ENCODE results near the gene TBC1D5.

TBC1D5 gene

GRCh38 chr3:17518189-17519059 lies 224.0 kb downstream of the TBC1D5 start:
- DNase-seq (ENCODE audit: low read depth): no peak
- TF ChIP-seq CTCF (IDR thresholded peaks at IDR 0.05; ENCODE audit: control insufficient read depth, insufficient read depth, low read depth, low read length, missing control alignments): no peak
- H3K4me3 ChIP-seq (ENCODE audit: control insufficient read depth, low read depth, low read length): no peak overlapping the region

GRCh38 chr3:17515445-17516234 lies 226.8 kb downstream of the TBC1D5 start:
- no peak for DNase-seq (ENCODE audit: low read depth)
- H3K4me3 ChIP-seq (ENCODE audit: control insufficient read depth, low read depth, low read length): no peak overlapping the region
- TF ChIP-seq CTCF (IDR thresholded peaks at IDR 0.05; ENCODE audit: control insufficient read depth, insufficient read depth, low read depth, low read length, missing control alignments): no peak

GRCh38 chr3:17514597-17514996 lies 227.8 kb downstream of the TBC1D5 start:
- no peak for TF ChIP-seq CTCF (IDR thresholded peaks at IDR 0.05; ENCODE audit: control insufficient read depth, insufficient read depth, low read depth, low read length, missing control alignments)
- no peak overlapping the region for H3K4me3 ChIP-seq (ENCODE audit: control insufficient read depth, low read depth, low read length)
- DNase-seq (ENCODE audit: low read depth): no peak

GRCh38 chr3:17510265-17510664 lies 232.2 kb downstream of the TBC1D5 start:
- no peak for DNase-seq (ENCODE audit: low read depth)
- no peak for TF ChIP-seq CTCF (IDR thresholded peaks at IDR 0.05; ENCODE audit: control insufficient read depth, insufficient read depth, low read depth, low read length, missing control alignments)
- H3K4me3 ChIP-seq (ENCODE audit: control insufficient read depth, low read depth, low read length): no peak overlapping the region

GRCh38 chr3:17508180-17508752 lies 234.2 kb downstream of the TBC1D5 start:
- no peak for TF ChIP-seq CTCF (IDR thresholded peaks at IDR 0.05; ENCODE audit: control insufficient read depth, insufficient read depth, low read depth, low read length, missing control alignments)
- no peak overlapping the region for H3K4me3 ChIP-seq (ENCODE audit: control insufficient read depth, low read depth, low read length)
- DNase-seq (ENCODE audit: low read depth): no peak

GRCh38 chr3:17507480-17507879 lies 235.0 kb downstream of the TBC1D5 start:
- no peak for TF ChIP-seq CTCF (IDR thresholded peaks at IDR 0.05; ENCODE audit: control insufficient read depth, insufficient read depth, low read depth, low read length, missing control alignments)

More at GRCh38 chr3:17507480-17507879, 235.0 kb downstream of the TBC1D5 start:
- no peak for DNase-seq (ENCODE audit: low read depth)
- H3K4me3 ChIP-seq (ENCODE audit: control insufficient read depth, low read depth, low read length): no peak overlapping the region

Data from AG09309 (cell line).